Activated CD8-positive, alpha-beta memory T cell treated with anti-CD3 and anti-CD28 coated beads, Interleukin-2, amount 50 U/mL, for 24 hours (primary cell): ENCODE data around the gene CAB39.
"Not testable (repeated sequence)": the region's sequence is repeated elsewhere in the genome, so short reads cannot be mapped to it uniquely, and the experiment has no call there.

ENCODE experiments used
- DNase-seq: peaks from one replicate; pipeline ENCODE4 v3.0.0-alpha.2; 2020; ENCODE audit errors: extremely low read depth

Gene CAB39

GRCh38 chr2:230684270-230685168 lies 28.1 kb upstream of the CAB39 start:
- no peak for DNase-seq

GRCh38 chr2:230685178-230685577 lies 27.5 kb upstream of the CAB39 start:
- DNase-seq: no peak

GRCh38 chr2:230687498-230687897 lies 25.1 kb upstream of the CAB39 start:
- no peak for DNase-seq

- no peak for DNase-seq
These were observed 24.2 kb upstream of the CAB39 start for GRCh38 chr2:230688490-230688889.

- no peak for DNase-seq
These were observed 22.2 kb upstream of the CAB39 start for GRCh38 chr2:230690439-230690838.

GRCh38 chr2:230691005-230691647 lies 21.5 kb upstream of the CAB39 start:
- DNase-seq: no peak

- DNase-seq: no peak
These were observed 19.9 kb upstream of the CAB39 start for GRCh38 chr2:230692760-230693159.

- no peak for DNase-seq
These were observed 19.2 kb upstream of the CAB39 start for GRCh38 chr2:230693411-230693810.

- DNase-seq: no peak
These were observed 18.4 kb upstream of the CAB39 start for GRCh38 chr2:230694241-230694640.

- DNase-seq: no peak
These were observed 17.1 kb upstream of the CAB39 start for GRCh38 chr2:230695551-230695950.

- DNase-seq: no peak
These were observed 16.0 kb upstream of the CAB39 start for GRCh38 chr2:230696670-230697069.

GRCh38 chr2:230697676-230698075 lies 15.0 kb upstream of the CAB39 start:
- no peak for DNase-seq

GRCh38 chr2:230698753-230699152 lies 13.9 kb upstream of the CAB39 start:
- DNase-seq: not testable (repeated sequence)

- no peak for DNase-seq
These were observed 12.2 kb upstream of the CAB39 start for GRCh38 chr2:230700447-230700846.

GRCh38 chr2:230701308-230701707 lies 11.3 kb upstream of the CAB39 start:
- no peak for DNase-seq

- not testable (repeated sequence) for DNase-seq
These were observed 10.2 kb upstream of the CAB39 start for GRCh38 chr2:230702457-230702856.

- DNase-seq: no peak
These were observed 9.1 kb upstream of the CAB39 start for GRCh38 chr2:230703514-230703913.

GRCh38 chr2:230706053-230706521 lies 6.6 kb upstream of the CAB39 start:
- DNase-seq: no peak

- no peak for DNase-seq
These were observed 5.7 kb upstream of the CAB39 start for GRCh38 chr2:230706966-230707365.

- DNase-seq: no peak
These were observed 4.4 kb upstream of the CAB39 start for GRCh38 chr2:230708204-230708603.

- no peak for DNase-seq
These were observed 1.4 kb upstream of the CAB39 start for GRCh38 chr2:230711224-230711623.

GRCh38 chr2:230713331-230714135 lies 891 bp downstream of the CAB39 start:
- DNase-seq: no peak
